Stomach (tissue), 4 donors: ENCODE measurements around the gene EYA2.

Source experiments
- POLR2A ChIP-seq, 4 donors: fragments of 450-650 bp; IDR thresholded peaks; one replicate each; pipeline ENCODE4 v1.6.1; 2016; ENCODE audit warnings: antibody characterized with exemption in 4 of 4, control low read depth in 2 of 4, mild to moderate bottlenecking in 1 of 4, moderate library complexity in 1 of 4
- TF ChIP-seq, protein P1 (sequence below), 7 experiments: fragments of 450-650 bp in 4 of 7; fragments of 200-600 bp in 3 of 7; sonication (generic) in 3 of 7; IDR thresholded peaks; one replicate each; pipeline ENCODE4 v1.5.1; 2016 to 2019; ENCODE audit warnings: antibody characterized with exemption in 7 of 7, control low read depth in 2 of 7, mild to moderate bottlenecking in 1 of 7

- TF ChIP-seq, protein P1, sequence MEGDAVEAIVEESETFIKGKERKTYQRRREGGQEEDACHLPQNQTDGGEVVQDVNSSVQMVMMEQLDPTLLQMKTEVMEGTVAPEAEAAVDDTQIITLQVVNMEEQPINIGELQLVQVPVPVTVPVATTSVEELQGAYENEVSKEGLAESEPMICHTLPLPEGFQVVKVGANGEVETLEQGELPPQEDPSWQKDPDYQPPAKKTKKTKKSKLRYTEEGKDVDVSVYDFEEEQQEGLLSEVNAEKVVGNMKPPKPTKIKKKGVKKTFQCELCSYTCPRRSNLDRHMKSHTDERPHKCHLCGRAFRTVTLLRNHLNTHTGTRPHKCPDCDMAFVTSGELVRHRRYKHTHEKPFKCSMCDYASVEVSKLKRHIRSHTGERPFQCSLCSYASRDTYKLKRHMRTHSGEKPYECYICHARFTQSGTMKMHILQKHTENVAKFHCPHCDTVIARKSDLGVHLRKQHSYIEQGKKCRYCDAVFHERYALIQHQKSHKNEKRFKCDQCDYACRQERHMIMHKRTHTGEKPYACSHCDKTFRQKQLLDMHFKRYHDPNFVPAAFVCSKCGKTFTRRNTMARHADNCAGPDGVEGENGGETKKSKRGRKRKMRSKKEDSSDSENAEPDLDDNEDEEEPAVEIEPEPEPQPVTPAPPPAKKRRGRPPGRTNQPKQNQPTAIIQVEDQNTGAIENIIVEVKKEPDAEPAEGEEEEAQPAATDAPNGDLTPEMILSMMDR (IDR thresholded peaks at IDR 0.05), result no peak
- no peak for TF ChIP-seq POLR2A (IDR thresholded peaks at IDR 0.05)
Observed at GRCh38 chr20:46997187-46997586, 102.5 kb downstream of the EYA2 start.
